HL-60 (cell line): ENCODE measurements around the gene FAM221B.

Experiments used
- CTCF ChIP-seq: IDR thresholded peaks from one replicate; pipeline ENCODE4 v1.5.1; 2011; ENCODE audit warnings: low read length, control low read depth, inconsistent platforms; ENCODE audit not compliant: insufficient read depth
- GABPA ChIP-seq: IDR thresholded peaks from 2 replicates; pipeline ENCODE4 v1.6.1; 2012; ENCODE audit warnings: low read depth
- POLR2AphosphoS5 ChIP-seq: IDR thresholded peaks from 2 replicates; pipeline ENCODE4 v1.6.1; 2012; ENCODE audit warnings: low read depth
- TF ChIP-seq, protein P1 (sequence below): IDR thresholded peaks from 2 replicates; pipeline ENCODE4 v1.6.1; 2012; ENCODE audit warnings: low read depth; ENCODE audit not compliant: insufficient replicate concordance

DNA sequence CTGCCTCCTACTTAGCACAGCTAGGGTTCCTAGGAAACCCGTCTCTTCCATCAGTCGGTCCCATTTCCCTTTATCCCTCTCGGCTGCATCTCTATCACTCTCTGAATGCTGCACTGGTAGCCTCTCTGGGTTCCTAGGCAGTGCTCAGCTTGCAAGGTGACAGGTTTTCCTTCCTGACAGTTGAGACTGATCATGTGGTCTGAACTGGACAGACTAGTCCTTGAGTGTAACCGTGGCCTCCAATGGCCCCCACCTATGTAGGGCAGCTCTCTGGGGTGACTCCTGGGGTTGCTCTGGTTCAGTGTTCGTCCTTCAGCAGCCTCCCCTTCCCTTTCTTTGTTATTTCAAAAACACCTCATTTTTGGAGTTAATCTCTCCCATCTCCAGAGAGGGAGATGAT, 4.3 kb upstream of the FAM221B start:
- no peak for TF ChIP-seq CTCF
- TF ChIP-seq, protein P1, sequence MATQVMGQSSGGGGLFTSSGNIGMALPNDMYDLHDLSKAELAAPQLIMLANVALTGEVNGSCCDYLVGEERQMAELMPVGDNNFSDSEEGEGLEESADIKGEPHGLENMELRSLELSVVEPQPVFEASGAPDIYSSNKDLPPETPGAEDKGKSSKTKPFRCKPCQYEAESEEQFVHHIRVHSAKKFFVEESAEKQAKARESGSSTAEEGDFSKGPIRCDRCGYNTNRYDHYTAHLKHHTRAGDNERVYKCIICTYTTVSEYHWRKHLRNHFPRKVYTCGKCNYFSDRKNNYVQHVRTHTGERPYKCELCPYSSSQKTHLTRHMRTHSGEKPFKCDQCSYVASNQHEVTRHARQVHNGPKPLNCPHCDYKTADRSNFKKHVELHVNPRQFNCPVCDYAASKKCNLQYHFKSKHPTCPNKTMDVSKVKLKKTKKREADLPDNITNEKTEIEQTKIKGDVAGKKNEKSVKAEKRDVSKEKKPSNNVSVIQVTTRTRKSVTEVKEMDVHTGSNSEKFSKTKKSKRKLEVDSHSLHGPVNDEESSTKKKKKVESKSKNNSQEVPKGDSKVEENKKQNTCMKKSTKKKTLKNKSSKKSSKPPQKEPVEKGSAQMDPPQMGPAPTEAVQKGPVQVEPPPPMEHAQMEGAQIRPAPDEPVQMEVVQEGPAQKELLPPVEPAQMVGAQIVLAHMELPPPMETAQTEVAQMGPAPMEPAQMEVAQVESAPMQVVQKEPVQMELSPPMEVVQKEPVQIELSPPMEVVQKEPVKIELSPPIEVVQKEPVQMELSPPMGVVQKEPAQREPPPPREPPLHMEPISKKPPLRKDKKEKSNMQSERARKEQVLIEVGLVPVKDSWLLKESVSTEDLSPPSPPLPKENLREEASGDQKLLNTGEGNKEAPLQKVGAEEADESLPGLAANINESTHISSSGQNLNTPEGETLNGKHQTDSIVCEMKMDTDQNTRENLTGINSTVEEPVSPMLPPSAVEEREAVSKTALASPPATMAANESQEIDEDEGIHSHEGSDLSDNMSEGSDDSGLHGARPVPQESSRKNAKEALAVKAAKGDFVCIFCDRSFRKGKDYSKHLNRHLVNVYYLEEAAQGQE = no peak
- no peak for TF ChIP-seq POLR2AphosphoS5
- TF ChIP-seq GABPA = no peak
